Rectal smooth muscle tissue (tissue), 1 donor: Measurements from ENCODE around the gene TPTE.
"Not testable (repeated sequence)": the region's sequence is repeated elsewhere in the genome, so short reads cannot be mapped to it uniquely, and the experiment has no call there.

Source experiments
- H3K27ac ChIP-seq: one replicate; pipeline ENCODE4 v1.7.0; 2013; ENCODE audit warnings: low read depth, low read length, inconsistent platforms
- H3K27me3 ChIP-seq: one replicate; pipeline ENCODE4 v1.7.0; 2013; ENCODE audit warnings: low read length; ENCODE audit not compliant: control insufficient read depth, insufficient read depth
- H3K36me3 ChIP-seq: one replicate; pipeline ENCODE4 v1.7.0; 2013; ENCODE audit warnings: low read length; ENCODE audit not compliant: control insufficient read depth, insufficient read depth
- H3K4me1 ChIP-seq: one replicate; pipeline ENCODE4 v1.7.0; 2013; ENCODE audit warnings: low read length; ENCODE audit not compliant: control insufficient read depth, insufficient read depth
- H3K4me3 ChIP-seq: one replicate; pipeline ENCODE4 v1.7.0; 2013; ENCODE audit warnings: low read length
- H3K9ac ChIP-seq: one replicate; pipeline ENCODE4 v1.7.0; 2013; ENCODE audit warnings: low read length

The TPTE gene

DNA sequence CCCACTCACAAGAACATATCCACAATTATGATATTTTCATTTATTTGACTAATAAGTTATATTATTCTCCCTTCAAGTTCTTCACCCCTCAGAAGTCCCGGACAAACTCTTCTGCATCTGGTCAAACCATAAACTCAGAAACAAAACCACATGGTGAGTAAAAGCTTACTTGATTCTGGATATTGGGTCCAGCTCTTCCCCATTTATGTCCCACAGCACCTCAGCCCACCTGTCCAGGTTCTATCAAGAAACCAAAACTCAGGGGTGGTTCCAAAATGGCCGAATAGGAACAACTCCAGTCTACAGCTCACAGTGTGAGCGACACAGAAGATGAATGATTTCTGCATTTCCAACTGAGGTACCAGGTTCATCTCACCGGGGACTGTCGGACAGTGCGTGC is 109.4 kb downstream of the TPTE start:
- H3K27me3 ChIP-seq, H3K27ac ChIP-seq, H3K9ac ChIP-seq, H3K4me1 ChIP-seq, H3K36me3 ChIP-seq, H3K4me3 ChIP-seq: not testable (repeated sequence)

- H3K27me3 ChIP-seq, H3K9ac ChIP-seq, H3K4me1 ChIP-seq, H3K36me3 ChIP-seq, H3K4me3 ChIP-seq, H3K27ac ChIP-seq: not testable (repeated sequence)
Measured at GRCh38 chr21:10631316-10631715, 109.9 kb downstream of the TPTE start.

GRCh38 chr21:10638144-10638543 is 116.8 kb downstream of the TPTE start:
- H3K4me1 ChIP-seq, H3K4me3 ChIP-seq, H3K27ac ChIP-seq, H3K27me3 ChIP-seq, H3K36me3 ChIP-seq, H3K9ac ChIP-seq: not testable (repeated sequence)

DNA sequence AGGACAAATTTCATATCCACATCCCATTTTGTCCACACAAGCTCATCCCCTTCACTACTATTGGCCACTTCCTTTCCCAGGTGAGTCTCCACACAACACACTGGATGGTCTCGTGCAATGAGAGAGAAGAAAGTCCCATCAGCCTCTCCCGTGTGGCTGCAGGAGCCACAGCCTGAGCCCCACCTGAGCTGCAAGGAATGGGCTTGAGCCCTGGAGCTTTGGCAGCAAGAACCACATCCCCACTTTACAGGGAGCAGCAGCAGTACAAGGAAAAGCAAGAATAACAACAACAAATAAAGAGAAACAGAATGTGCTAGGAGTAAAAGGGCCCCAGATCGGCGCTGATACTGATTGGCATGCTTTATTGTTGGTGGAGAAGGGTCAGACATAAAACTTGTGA is 117.7 kb downstream of the TPTE start:
- no peak overlapping the region for H3K9ac ChIP-seq
- H3K27me3 ChIP-seq = no peaks in the 10 kb centered on the region
- H3K4me3 ChIP-seq = no peak overlapping the region
- no peaks in the 10 kb centered on the region for H3K36me3 ChIP-seq
- no peaks in the 10 kb centered on the region for H3K4me1 ChIP-seq
- no peak overlapping the region for H3K27ac ChIP-seq

- not testable (repeated sequence) for H3K9ac ChIP-seq, H3K4me3 ChIP-seq, H3K36me3 ChIP-seq, H3K27me3 ChIP-seq, H3K27ac ChIP-seq, H3K4me1 ChIP-seq
Measured at GRCh38 chr21:10639746-10640145, 118.4 kb downstream of the TPTE start.

DNA sequence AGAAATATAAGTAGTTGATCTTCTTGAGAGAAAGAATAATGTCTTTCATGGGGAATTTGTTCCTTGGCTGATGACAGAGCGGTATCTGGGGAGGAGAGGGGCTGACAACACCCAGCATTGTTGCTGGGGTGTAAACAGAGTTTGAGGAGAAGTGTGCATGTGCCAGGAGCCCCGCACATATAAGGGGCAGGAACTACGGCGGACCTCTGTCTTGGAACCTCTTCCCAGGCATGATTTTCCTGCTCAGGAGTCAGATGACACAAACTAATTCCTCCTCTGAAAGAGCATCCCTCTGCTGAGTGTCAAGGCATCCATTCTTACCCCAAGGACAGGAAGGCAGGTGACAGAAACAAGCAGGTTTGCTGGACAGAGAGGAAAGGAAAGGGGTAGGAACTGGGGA is 119.1 kb downstream of the TPTE start:
- H3K27ac ChIP-seq = no peak overlapping the region
- H3K36me3 ChIP-seq = no peaks in the 10 kb centered on the region
- H3K27me3 ChIP-seq = no peaks in the 10 kb centered on the region
- H3K9ac ChIP-seq = no peak overlapping the region
- no peak overlapping the region for H3K4me3 ChIP-seq
- no peaks in the 10 kb centered on the region for H3K4me1 ChIP-seq

- Histone ChIP-seq H3K4me1 (no peaks in the 10 kb centered on the region), H3K4me3 (no peak overlapping the region), H3K27me3 (no peaks in the 10 kb centered on the region), H3K27ac (no peak overlapping the region), H3K36me3 (no peaks in the 10 kb centered on the region), H3K9ac (no peak overlapping the region)
Measured at GRCh38 chr21:10641107-10641506, 119.7 kb downstream of the TPTE start.

DNA sequence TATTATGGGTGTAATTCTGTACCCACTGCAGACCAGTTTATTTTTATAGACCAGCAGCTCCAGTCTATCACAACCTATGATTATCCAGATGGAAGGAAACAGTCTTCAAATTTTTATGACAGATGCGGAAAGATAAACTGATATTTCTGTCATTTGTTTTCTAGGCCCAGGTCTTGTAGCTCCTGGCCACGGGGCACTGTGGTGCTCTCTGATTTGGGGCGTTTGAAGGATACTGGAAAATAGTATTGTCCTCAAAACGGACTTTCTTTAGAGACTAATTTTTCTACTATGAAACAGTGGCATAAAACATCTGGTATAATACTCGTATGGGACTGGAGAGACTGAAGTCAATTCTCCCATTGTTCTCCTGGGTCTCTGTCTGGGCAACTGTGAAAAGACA is 124.3 kb downstream of the TPTE start:
- H3K36me3 ChIP-seq, H3K9ac ChIP-seq, H3K4me1 ChIP-seq, H3K27ac ChIP-seq, H3K4me3 ChIP-seq, H3K27me3 ChIP-seq: not testable (repeated sequence)

GRCh38 chr21:10649350-10650149 is 128.2 kb downstream of the TPTE start:
- H3K36me3 ChIP-seq, H3K27me3 ChIP-seq, H3K27ac ChIP-seq, H3K9ac ChIP-seq, H3K4me1 ChIP-seq, H3K4me3 ChIP-seq: not testable (repeated sequence)

DNA sequence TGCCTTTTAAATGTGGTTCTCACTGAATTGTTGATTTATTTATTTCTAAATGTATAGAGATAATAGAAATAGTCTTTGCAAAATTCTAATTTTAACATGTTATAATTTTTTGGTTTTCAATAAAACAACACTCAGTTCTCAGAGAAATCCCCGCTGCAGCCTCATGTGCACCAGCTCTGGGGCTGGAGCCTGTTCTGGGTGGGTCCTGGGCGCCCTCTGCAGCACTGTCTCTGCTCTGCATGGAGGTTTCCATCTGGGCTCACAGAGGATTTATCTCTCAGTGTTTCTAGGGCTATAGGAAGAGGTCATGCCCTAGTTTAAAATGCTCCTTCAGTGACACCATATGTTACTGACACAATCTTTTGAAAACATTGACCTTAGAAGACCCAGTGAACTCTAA is 128.9 kb downstream of the TPTE start:
- not testable (repeated sequence) for H3K27ac ChIP-seq, H3K4me1 ChIP-seq, H3K27me3 ChIP-seq, H3K4me3 ChIP-seq, H3K9ac ChIP-seq, H3K36me3 ChIP-seq
